WERI-Rb-1 (cell line): ENCODE data around the gene NT5E.

Experiments
- DNase-seq: peaks from one replicate; pipeline ENCODE4 v3.0.0-alpha.2; 2020
- H3K27ac ChIP-seq: fragments of 250-450 bp; sonication (Bioruptor Pico); 2 replicates; pipeline ENCODE4 v1.5.1; 2020; ENCODE audit warnings: mild to moderate bottlenecking, moderate library complexity
- H3K27me3 ChIP-seq: fragments of 250-450 bp; sonication (Bioruptor Pico); 2 replicates; pipeline ENCODE4 v1.5.1; 2021; ENCODE audit warnings: mild to moderate bottlenecking, low read depth, moderate library complexity; ENCODE audit not compliant: insufficient read depth, severe bottlenecking
- H3K36me3 ChIP-seq: fragments of 250-450 bp; sonication (Bioruptor Pico); 2 replicates; pipeline ENCODE4 v1.5.1; 2020; ENCODE audit warnings: mild to moderate bottlenecking, moderate library complexity
- H3K4me3 ChIP-seq: 2 replicates; pipeline ENCODE4 v1.5.1; 2011; ENCODE audit warnings: low read depth, mild to moderate bottlenecking, control low read depth, low read length
- H3K9me3 ChIP-seq: fragments of 250-450 bp; sonication (Bioruptor Pico); 2 replicates; pipeline ENCODE4 v1.5.1; 2021; ENCODE audit warnings: mild to moderate bottlenecking, moderate library complexity; ENCODE audit not compliant: severe bottlenecking
- TF ChIP-seq, protein P1 (sequence below): IDR thresholded peaks from 2 replicates; pipeline ENCODE4 v1.5.1; 2011; ENCODE audit warnings: low read depth, mild to moderate bottlenecking, control low read depth, inconsistent platforms, low read length

The NT5E gene

GRCh38 chr6:85452441-85452881, 2.6 kb downstream of the NT5E start:
- no peak for DNase-seq
- H3K27ac ChIP-seq: no peak overlapping the region
- peaks cover 82% of the 10 kb centered on the region for H3K27me3 ChIP-seq
- TF ChIP-seq, protein P1, sequence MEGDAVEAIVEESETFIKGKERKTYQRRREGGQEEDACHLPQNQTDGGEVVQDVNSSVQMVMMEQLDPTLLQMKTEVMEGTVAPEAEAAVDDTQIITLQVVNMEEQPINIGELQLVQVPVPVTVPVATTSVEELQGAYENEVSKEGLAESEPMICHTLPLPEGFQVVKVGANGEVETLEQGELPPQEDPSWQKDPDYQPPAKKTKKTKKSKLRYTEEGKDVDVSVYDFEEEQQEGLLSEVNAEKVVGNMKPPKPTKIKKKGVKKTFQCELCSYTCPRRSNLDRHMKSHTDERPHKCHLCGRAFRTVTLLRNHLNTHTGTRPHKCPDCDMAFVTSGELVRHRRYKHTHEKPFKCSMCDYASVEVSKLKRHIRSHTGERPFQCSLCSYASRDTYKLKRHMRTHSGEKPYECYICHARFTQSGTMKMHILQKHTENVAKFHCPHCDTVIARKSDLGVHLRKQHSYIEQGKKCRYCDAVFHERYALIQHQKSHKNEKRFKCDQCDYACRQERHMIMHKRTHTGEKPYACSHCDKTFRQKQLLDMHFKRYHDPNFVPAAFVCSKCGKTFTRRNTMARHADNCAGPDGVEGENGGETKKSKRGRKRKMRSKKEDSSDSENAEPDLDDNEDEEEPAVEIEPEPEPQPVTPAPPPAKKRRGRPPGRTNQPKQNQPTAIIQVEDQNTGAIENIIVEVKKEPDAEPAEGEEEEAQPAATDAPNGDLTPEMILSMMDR: no peak
- no peak overlapping the region for H3K4me3 ChIP-seq
- no peaks in the 10 kb centered on the region for H3K9me3 ChIP-seq
- no peaks in the 10 kb centered on the region for H3K36me3 ChIP-seq

DNA sequence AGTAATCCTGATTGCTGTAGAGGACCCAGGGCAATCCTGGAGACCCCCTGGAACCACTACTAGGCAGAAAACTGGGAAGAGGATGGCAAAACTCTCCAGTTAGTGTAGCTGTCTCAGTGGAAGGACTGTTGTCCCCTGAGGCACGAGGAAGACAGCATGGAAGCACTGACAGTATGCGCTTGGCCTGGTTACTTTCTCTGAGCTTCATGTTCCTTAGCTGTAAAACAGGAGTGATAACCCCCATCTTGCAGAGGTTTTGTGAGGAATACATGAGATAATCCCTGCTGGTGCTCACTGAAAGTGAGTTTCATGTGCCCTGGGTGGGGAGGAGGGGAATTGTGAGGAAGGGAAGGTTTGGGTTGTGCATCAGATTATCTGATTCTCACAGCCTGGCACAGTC, 3.2 kb downstream of the NT5E start:
- no peak for DNase-seq
- Histone ChIP-seq H3K27me3 (peaks cover 79% of the 10 kb centered on the region), H3K4me3 (no peak overlapping the region)

DNA sequence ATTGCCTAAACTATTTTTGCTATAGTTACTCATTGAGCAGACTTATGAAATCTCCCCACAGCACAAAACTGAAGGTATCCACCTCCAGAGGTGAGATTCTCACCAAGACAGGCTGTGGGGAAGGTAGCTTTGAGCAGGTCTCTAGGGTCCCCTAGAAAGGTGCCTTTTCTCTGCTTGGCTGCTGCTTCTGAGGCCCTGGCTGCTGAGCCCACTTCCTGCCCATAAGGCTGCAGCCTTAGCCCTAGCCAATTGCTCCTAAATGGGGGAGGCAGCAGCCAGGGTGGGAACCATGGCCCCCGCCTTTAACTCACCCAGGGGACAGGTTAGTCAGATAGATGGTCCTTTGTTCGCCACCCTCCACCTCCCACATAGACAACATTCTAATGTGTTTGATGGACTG, 3.6 kb downstream of the NT5E start:
- H3K9me3 ChIP-seq: no peaks in the 10 kb centered on the region
- H3K36me3 ChIP-seq: no peaks in the 10 kb centered on the region
- H3K27ac ChIP-seq: no peak overlapping the region
- H3K27me3 ChIP-seq: peaks cover 79% of the 10 kb centered on the region
- no peak overlapping the region for H3K4me3 ChIP-seq
- TF ChIP-seq, protein P1: no peak
- no peak for DNase-seq

More for the DNA sequence above, 3.2 kb downstream of the NT5E start:
- H3K36me3 ChIP-seq: no peaks in the 10 kb centered on the region
- no peaks in the 10 kb centered on the region for H3K9me3 ChIP-seq
- no peak overlapping the region for H3K27ac ChIP-seq
- TF ChIP-seq, protein P1: no peak

- Histone ChIP-seq H3K27me3 (peaks cover 75% of the 10 kb centered on the region), H3K27ac (no peak overlapping the region), H3K9me3 (no peaks in the 10 kb centered on the region), H3K36me3 (no peaks in the 10 kb centered on the region), H3K4me3 (no peak overlapping the region)
- no peak for DNase-seq
- TF ChIP-seq, protein P1: no peak
Observed at GRCh38 chr6:85455471-85456026, 5.7 kb downstream of the NT5E start.

- H3K9me3 ChIP-seq: no peaks in the 10 kb centered on the region
- DNase-seq: no peak
- no peak overlapping the region for H3K4me3 ChIP-seq
- peaks cover 75% of the 10 kb centered on the region for H3K27me3 ChIP-seq
- H3K27ac ChIP-seq: no peak overlapping the region
- no peaks in the 10 kb centered on the region for H3K36me3 ChIP-seq
- TF ChIP-seq, protein P1: no peak
Observed at GRCh38 chr6:85456782-85457181, 6.9 kb downstream of the NT5E start.

DNA sequence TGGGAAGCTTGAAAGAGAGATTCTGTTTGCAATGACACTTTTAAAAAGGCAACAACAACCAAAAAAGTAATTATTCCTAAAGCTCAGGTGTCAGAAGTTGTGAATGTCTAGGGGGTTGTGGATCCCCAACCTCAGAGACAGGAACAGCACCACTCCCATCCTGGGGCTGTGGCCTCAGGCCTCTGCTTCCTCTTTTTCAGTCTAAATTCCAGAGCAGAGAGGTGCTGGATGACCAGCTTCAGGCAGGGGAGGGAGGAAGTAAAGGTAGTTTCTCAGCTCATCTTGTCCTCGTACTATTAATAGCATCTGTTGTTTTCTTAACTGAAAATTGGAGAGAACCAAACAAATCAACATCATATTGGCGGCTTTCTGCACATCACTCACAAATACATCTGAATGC, 8.3 kb downstream of the NT5E start:
- Histone ChIP-seq H3K9me3 (no peaks in the 10 kb centered on the region), H3K27ac (no peak overlapping the region), H3K36me3 (no peaks in the 10 kb centered on the region), H3K27me3 (peaks cover 74% of the 10 kb centered on the region), H3K4me3 (no peak overlapping the region)
- TF ChIP-seq, protein P1: no peak
- no peak for DNase-seq
